Mucosa of stomach (tissue), 1 donor: ENCODE results near the gene CNOT1.
"Not testable (repeated sequence)": the region's sequence is repeated elsewhere in the genome, so short reads cannot be mapped to it uniquely, and the experiment has no call there.

Experiments used
- H3K27me3 ChIP-seq: one replicate; pipeline ENCODE4 v1.7.0; 2013; ENCODE audit warnings: mild to moderate bottlenecking, low read length; ENCODE audit not compliant: control insufficient read depth, insufficient read depth
- H3K36me3 ChIP-seq: one replicate; pipeline ENCODE4 v1.7.0; 2013; ENCODE audit warnings: low read length; ENCODE audit not compliant: control insufficient read depth, insufficient read depth
- H3K4me1 ChIP-seq: one replicate; pipeline ENCODE4 v1.7.0; 2013; ENCODE audit warnings: mild to moderate bottlenecking, low read length; ENCODE audit not compliant: control insufficient read depth, insufficient read depth
- H3K4me3 ChIP-seq: one replicate; pipeline ENCODE4 v1.7.0; 2013; ENCODE audit warnings: low read length
- H3K9ac ChIP-seq: one replicate; pipeline ENCODE4 v1.7.0; 2013; ENCODE audit warnings: mild to moderate bottlenecking, low read length, moderate library complexity
- H3K9me3 ChIP-seq: one replicate; pipeline ENCODE4 v1.7.0; 2013; ENCODE audit warnings: mild to moderate bottlenecking, low read length, moderate library complexity; ENCODE audit not compliant: control insufficient read depth
- donor health status: Pancreatic carcinoma.

The CNOT1 gene

DNA sequence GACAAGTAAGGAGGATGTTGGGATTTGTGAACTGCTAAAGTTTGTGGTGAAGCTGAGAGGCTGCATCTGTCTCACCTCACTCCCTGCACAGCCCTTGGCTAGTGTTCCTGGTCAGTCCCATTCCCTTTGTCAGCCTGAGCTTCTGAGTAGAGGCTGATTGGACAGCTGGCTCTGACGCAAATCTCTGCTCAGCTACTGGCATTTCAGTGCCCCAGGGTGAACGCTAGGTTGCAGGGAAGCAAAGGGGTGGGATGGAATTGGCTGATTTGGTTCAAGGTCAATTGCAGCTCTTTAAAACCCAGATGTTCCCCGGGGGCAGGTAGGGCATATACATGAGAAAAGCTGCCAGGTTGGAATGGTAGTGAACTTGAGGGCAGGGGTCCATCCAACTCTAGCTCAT lies 23.1 kb upstream of the CNOT1 start:
- Histone ChIP-seq H3K4me1 (peaks cover 30% of the 10 kb centered on the region), H3K27me3 (no peaks in the 10 kb centered on the region), H3K9me3 (no peaks in the 10 kb centered on the region), H3K36me3 (no peaks in the 10 kb centered on the region), H3K4me3 (no peak overlapping the region), H3K9ac (no peak overlapping the region)

DNA sequence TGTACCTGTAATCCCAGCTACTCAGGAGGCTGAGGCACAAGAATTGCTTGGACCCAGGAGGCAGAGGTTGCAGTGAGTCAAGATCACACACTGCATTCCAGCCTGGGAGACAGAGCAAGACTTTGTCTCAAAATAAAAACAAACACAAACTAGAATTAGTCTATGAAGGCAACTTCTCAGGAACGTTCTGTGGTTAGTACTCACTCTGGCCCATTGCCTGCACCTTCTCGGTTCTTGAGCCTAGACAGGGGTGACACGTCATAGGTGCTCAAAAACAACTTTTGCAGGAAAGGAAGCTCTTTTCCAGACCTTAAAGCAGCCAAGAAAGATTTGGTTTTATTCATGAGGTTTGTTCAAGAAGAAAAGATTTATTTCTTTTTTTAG lies 22.3 kb upstream of the CNOT1 start:
- H3K27me3 ChIP-seq, result no peaks in the 10 kb centered on the region
- H3K4me3 ChIP-seq, result no peak overlapping the region
- peaks cover 30% of the 10 kb centered on the region for H3K4me1 ChIP-seq
- H3K9ac ChIP-seq, result no peak overlapping the region
- no peaks in the 10 kb centered on the region for H3K9me3 ChIP-seq
- no peaks in the 10 kb centered on the region for H3K36me3 ChIP-seq

DNA sequence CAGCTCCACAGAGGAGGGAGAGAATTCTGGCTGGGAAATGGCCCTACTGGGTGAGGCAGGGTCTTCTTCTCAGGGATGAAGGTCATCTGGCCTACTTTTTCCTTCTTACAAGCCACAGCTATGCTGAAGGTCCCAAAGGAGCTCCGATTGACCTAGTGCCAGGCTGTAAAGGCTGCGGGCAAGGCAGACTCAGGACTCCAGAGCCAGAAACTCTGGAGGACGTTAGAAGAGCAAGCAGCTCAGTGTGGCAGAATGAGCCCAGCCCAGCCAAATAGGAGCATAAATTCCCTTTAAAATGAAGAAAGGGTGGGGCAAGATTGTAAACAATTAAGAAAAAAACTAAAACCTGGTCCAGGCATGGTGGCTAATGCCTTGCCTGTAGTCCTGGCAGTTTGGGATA lies 20.1 kb upstream of the CNOT1 start:
- Histone ChIP-seq H3K36me3 (no peaks in the 10 kb centered on the region), H3K4me3 (no peak overlapping the region), H3K27me3 (no peaks in the 10 kb centered on the region), H3K9me3 (no peaks in the 10 kb centered on the region), H3K4me1 (peaks cover 22% of the 10 kb centered on the region), H3K9ac (no peak overlapping the region)

DNA sequence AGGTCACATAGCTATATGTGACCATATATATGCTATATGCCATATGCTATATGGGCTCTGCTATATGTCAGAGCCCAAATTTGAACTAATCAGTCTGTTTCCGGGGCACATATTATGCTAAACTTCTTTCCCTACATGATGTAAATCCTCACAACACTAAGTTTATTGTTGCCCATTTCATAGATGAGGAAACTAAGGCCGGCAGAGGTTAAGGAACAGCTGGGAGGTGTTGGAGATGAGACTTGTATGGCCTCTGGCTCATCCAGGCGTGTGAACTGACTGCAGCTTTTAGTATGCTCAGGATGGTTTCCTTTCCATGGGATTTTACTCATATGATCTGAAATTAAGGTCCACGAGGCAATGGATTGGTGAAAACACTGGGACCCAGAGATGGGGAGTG lies 17.5 kb upstream of the CNOT1 start:
- Histone ChIP-seq H3K27me3 (no peaks in the 10 kb centered on the region), H3K9ac (no peak overlapping the region)

DNA sequence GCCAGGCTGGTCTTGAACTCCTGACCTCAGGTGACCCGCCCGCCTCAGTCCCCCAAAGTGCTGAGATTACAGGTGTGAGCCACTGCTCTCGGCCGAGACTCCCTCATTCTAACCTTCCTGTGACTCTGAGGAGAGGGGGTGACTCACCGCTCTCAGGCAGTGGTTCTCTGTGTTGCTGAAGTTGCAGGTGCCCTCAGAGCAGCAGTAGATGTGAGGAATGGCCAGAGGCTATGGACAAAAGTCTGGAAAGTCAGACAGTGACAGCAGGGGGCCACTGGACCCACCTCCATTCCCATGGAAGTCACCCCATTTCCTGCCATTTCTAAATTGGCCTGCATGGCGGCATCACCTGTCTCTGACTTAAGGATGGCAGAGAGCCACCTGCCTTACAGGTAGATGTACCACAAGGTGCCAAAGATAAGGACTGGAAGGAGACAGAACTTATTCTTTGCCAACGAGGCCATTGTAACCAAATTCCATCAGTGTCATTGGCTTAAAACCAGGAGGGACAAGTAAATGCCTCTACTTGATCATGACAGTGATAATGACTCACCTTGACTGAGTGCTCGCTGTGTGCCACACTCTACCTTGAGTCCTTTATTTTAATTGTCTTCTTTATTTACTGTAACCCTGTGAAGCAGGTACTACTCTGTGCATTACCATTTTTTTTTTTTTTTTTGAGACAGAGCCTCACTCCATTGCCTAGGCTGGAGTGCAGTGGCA lies 15.3 kb upstream of the CNOT1 start:
- Histone ChIP-seq H3K4me1 (no peaks in the 10 kb centered on the region), H3K27me3 (no peaks in the 10 kb centered on the region), H3K9me3 (no peaks in the 10 kb centered on the region), H3K9ac (no peak overlapping the region), H3K36me3 (no peaks in the 10 kb centered on the region), H3K4me3 (no peak overlapping the region)

More for the DNA sequence above, 17.5 kb upstream of the CNOT1 start:
- H3K4me1 ChIP-seq, result peaks cover 11% of the 10 kb centered on the region
- no peaks in the 10 kb centered on the region for H3K36me3 ChIP-seq
- no peaks in the 10 kb centered on the region for H3K9me3 ChIP-seq
- no peak overlapping the region for H3K4me3 ChIP-seq

DNA sequence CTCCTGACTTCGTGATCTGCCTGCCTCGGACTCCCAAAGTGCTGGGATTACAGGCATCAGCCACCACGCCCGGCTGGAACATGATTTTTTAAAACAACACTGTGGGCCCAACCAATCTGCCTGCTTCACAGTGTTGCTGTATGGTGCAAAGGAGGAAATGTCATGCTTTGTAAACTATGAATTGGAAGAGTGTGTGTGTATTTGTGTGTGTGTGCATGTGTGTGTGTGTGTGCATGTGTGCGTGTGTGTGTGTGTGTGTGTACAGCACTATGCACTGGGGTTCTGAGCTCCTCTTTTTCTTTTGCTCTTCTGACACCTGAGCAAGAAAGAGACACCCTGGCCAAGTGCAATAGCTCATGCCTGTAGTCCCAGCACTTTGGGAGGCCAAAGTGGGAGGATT lies 14.5 kb upstream of the CNOT1 start:
- Histone ChIP-seq H3K9ac (no peak overlapping the region), H3K27me3 (no peaks in the 10 kb centered on the region), H3K4me3 (no peak overlapping the region), H3K36me3 (no peaks in the 10 kb centered on the region), H3K4me1 (no peaks in the 10 kb centered on the region), H3K9me3 (no peaks in the 10 kb centered on the region)

DNA sequence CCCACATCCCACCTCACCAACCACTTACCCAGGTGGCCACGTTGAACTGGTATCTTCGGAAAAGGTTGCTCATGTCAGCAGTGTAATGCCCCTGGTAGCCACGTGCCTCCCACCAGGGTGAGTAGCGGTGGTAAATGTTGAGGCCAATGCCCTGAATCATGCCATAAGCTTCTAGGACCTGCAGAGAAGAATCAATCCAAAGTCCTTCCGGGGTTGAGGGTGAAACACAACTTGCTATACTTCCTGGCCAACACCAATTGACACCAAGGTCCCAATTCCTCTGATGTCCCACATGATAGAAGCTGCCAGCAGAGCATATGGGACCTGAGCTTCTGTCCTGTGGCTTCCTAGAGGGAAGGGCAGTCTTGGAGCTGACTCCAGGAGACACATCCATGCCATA lies 11.3 kb upstream of the CNOT1 start:
- Histone ChIP-seq H3K9ac (no peak overlapping the region), H3K36me3 (no peaks in the 10 kb centered on the region), H3K4me3 (no peak overlapping the region), H3K4me1 (peaks cover 4% of the 10 kb centered on the region), H3K9me3 (no peaks in the 10 kb centered on the region), H3K27me3 (no peaks in the 10 kb centered on the region)

DNA sequence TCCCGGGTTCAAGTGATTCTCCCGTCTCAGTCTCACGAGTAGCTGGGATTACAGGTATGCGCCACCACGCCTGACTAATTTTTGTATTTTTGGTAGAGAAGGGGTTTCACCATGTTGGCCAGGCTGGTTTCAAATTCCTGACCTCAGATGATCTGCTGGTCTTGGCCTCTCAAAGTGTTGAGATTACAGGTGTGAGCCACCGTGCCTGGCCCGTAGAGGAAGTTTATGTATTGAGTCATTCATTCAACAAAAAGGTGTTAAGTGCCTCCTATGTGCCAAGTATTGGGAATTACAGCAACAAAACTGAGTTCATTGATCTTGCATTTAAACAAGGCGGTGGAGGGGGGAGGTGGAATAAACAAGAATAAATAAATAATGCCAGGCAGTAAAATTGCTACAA lies 10.2 kb upstream of the CNOT1 start:
- no peaks in the 10 kb centered on the region for H3K36me3 ChIP-seq
- no peaks in the 10 kb centered on the region for H3K27me3 ChIP-seq
- H3K9me3 ChIP-seq, result no peaks in the 10 kb centered on the region
- H3K4me1 ChIP-seq, result peaks cover 4% of the 10 kb centered on the region
- H3K9ac ChIP-seq, result no peak overlapping the region
- H3K4me3 ChIP-seq, result no peak overlapping the region

DNA sequence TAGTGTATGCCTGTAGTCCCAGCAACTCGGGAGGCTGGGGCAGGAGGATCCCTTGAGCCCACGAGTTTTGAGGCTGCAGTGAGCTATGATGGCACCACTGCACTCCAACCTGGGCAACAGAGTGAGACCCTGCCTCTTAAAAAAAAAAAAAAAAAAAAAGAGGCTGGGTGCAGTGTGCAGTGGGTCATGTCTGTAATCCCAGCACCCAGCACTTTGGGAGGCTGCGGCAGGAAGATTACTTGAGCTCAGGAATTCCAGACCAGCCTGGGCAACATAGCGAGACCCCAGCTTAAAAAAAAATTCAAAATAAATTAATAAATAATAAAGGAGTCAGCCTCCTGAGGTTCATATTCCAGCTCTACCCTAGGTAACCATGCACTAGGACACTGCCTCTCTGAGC lies 9.6 kb upstream of the CNOT1 start:
- Histone ChIP-seq H3K27me3 (no peaks in the 10 kb centered on the region), H3K9ac (no peak overlapping the region), H3K4me1 (peaks cover 6% of the 10 kb centered on the region), H3K4me3 (no peak overlapping the region), H3K9me3 (no peaks in the 10 kb centered on the region), H3K36me3 (no peaks in the 10 kb centered on the region)

DNA sequence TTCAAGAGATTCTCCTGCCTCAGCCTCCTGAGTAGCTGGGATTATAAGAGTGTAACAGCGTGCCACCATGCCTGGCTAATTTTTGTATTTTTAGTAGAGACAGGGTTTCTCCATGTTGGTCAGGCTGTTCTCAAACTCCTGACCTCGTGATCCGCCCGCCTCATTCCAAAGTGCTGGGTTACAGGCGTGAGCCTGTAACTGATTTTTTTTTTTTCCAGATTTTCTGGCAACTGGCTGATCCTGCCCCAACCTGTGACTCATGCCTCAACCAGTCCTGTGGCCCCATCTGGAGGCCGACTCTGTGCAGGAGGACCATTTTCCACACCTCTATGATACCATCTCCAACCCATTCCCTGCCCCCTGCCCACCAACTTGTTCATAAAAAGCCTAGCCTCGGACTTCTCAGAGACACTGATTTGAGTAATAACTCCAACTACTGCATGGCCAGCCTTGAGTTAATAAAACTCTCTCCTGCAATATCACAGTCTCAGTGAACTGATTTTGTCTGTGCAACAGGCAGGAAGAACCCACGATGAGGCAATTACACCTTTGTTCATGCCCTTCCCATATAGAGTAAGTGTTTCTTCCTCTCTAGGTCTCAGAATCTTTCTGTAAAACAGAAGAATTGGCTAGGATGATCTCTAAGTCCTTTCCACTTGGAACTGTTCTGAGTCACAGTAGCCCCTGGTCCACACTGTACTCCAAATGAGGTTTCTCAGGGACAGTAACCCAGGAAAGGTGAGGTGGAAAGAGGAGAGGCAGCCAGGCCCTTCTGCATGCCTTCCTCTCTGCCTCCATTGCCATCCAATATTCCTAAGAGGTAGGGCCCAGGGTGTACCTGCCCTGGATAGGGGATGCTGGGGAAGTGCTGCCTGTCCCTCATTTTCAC lies 8.8 kb upstream of the CNOT1 start:
- H3K27me3 ChIP-seq, result no peaks in the 10 kb centered on the region
- H3K4me1 ChIP-seq, result peaks cover 7% of the 10 kb centered on the region
- H3K4me3 ChIP-seq, result no peak overlapping the region
- no peaks in the 10 kb centered on the region for H3K36me3 ChIP-seq
- no peak overlapping the region for H3K9ac ChIP-seq
- no peaks in the 10 kb centered on the region for H3K9me3 ChIP-seq

DNA sequence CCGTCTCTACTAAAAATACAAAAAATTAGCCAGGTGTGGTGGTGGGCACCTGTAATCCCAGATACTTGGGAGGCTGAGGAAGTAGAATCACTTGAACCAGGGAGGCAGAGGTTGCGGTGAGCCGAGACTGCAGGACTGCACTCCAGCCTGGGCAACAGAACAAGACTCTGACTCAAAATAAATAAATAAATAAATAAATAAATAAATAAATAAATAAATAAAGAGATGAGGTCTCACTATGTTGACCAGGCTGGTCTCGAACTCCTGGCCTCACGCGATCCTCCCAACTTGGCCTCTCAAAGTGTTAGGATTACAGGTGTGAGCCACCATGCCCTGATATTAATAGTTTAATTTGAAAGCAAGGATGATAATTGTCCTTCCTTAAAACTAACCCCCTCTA lies 7.4 kb upstream of the CNOT1 start:
- not testable (repeated sequence) for H3K27me3 ChIP-seq

DNA sequence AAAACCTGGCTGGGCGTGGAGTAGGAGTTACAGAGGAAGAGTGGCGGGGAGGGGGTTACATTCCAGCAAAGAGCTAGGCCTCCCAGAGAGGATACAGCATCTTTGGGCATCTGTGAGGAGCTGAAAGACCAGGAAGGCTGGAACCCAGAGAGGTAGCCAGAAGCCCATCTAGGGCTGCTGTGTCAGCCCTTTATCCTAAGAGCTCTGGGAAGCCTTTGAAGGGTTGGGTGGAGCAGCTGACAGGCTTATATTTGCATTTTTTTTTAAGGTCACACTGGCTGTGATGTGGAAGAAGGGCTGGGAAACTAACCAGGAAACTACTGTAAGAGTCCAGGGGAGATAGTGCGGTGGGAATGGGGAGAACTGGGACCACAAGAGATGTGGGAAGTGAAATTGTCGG lies 6.8 kb upstream of the CNOT1 start:
- H3K9ac ChIP-seq, result no peak overlapping the region
- H3K4me3 ChIP-seq, result no peak overlapping the region
- H3K4me1 ChIP-seq, result peaks cover 7% of the 10 kb centered on the region
- no peaks in the 10 kb centered on the region for H3K27me3 ChIP-seq
- no peaks in the 10 kb centered on the region for H3K9me3 ChIP-seq
- no peaks in the 10 kb centered on the region for H3K36me3 ChIP-seq

More for the DNA sequence above, 7.4 kb upstream of the CNOT1 start:
- not testable (repeated sequence) for H3K9me3 ChIP-seq, H3K4me3 ChIP-seq, H3K4me1 ChIP-seq, H3K9ac ChIP-seq, H3K36me3 ChIP-seq
